Occipital lobe (tissue), 2 donors: Measurements from ENCODE around the gene PTOV1. TPM values are rescaled to one million over a fixed set of nuclear protein-coding genes. Genes with fewer than 3 reads are reported as not detected.

Experiments used
- DNase-seq: peaks from one replicate; lab custom pipeline; 2025; lab: John Stamatoyannopoulos, UW
- total RNA-seq: library from RNA; depleted of rRNA; stranded (reverse); fragments of >200 nt; gene quantifications from one replicate; pipeline ENCODE4 v1.2.3, GENCODE V29; 2014

Gene PTOV1
- total RNA-seq, 1 donor from 2014 or later: 99.2 TPM

DNA sequence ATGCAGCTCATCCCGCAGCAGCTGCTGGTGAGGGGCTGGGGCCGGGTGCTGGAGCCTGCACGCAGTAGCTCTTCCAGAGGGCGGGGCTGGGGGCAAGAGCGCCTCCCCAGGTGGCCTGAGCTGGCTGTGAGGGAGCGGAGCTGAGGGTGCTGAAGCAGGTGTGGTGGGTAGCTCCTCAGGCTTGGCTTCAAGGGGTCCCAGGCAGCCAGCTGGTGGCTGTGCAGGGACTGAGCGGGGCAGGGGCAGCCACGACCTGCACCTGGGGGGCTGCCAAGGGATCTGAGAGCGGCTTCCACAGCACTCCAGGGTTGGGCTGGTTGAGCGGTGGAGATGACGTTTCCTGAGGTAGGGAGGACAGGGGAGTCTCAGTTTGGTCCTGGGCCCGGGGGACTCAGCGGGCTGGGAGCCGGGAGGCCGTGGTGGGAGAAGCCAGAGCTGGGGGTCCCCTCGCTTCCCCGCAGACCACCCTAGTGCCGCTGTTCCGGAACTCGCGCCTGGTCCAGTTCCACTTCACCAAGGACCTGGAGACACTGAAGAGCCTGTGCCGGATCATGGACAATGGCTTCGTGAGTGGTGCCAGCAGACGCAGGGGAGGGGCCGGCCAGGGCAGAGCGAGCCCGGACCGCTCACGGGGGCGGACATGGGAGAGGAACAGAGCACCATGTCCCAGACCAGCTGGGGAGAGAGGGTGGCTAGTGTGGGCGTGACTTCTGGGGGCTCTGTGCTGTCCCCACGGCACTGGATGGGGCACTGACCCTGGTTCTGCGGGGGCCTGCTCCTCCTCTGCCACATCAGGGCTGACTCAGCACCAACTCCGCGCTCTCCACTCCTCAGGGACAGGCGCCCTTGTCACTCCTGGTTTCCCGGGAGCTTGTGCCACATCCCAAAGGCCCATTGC is 7.4 kb downstream of the PTOV1 start:
- peak; percentile 9 for DNase-seq

DNA sequence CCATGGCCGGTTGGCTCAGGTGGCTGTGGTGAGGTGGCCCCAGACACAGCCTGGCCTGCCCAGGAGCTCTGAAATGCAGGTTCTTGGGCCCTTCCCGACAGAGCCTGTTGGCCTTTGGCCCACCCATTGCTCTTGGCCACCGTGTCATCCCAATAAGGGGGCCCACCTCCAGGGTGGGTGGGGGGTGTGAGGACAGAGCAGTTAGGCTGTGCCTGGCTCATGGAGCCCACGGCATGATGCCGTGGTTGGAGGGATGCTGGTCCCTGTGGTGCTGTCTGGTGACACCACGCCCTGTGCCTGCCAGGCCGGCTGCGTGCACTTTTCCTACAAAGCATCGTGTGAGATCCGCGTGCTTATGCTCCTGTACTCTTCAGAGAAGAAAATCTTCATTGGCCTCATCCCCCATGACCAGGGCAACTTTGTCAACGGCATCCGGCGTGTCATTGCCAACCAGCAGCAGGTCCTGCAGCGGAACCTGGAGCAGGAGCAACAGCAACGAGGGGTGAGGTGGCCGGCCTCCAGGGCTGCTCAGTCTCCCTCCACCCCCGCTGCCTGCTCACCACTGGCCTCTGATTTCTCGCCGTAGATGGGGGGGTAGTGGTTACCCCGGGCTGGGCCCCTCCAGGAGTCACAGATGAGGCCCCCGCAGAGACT is 8.8 kb downstream of the PTOV1 start:
- DNase-seq: no peak

DNA sequence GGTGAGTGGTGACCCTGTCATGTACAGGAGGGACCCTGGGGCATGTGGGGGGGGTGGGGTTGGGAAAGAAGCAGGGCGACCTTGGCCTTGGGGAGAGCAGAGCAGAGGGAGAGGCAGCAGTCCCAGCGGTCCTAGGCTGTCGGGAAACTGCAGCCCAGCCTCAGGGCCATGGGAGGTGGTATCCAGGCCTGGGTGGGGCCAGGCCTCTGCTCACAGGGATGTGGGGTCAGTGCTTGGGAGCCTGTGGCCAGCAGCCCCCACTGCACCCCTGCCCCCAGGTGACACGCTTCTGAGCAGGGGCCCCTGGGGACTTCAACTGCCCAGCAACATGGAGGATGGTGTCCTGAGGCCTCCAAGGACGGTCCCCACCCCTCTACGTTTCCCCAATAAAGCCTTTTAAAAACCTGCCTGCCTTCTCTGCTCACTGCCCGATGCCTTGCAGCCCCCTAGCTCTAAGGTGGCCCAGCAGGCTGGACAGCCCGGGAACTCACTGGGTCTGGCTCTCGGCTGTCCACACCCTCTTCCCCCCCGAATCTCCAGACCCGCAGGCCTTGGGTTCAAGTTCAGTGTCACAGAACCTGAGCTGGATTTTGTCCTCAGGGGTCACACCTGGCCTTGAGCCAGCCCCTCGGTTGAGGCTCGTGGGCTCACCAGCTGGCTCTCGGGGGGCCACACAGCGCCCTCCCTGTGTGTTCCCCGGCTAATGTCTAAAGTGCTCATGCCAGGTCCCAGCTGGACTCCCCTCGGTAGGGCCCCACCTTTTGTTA is 9.6 kb downstream of the PTOV1 start:
- no peak for DNase-seq

GRCh38 chr19:49861107-49861506 is 10.1 kb downstream of the PTOV1 start:
- no peak for DNase-seq

- no peak for DNase-seq
Measured at GRCh38 chr19:49861541-49862378, 10.8 kb downstream of the PTOV1 start.

DNA sequence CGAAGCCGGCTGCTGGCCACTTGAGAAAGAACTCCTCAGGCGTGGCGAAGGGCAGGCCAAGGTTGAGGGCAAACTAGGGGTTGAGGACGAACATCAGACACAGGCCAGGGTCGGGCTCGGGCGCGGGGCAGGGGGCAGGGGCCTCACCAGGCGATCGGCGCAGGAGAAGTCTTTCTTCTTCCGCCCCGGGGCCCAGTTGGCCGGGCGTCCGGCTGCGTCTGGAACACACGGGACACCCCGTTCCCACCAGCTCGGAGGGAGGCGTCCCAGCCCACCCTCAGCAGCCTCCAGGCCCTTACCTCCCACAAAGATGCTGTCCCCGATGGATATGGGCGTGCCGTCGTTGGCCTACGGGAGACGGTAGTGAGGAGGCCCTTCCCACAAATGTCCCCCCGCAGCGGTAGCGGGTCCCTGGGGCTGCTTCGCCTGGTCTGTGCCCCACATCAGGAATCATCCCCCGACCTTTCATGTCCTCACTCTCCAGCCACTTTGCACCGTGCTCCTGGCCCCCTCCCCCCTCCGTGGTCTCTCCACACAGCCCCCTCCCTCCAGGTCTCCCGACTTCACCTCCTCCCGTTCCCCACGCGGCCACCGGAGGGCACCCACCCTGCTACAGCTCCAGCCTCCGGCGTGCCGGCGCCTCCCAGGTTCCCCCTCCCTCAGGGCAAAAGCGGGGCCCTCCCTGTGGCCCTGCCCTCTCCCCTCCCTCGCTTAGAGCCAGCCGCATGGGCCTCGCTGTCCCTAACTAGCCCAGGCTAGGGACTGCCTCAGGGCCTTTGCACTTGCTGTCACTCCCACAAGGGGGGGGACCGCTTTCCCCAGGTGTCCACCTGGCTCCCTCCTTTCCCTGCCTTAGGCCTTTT is 11.7 kb downstream of the PTOV1 start:
- no peak for DNase-seq

DNA sequence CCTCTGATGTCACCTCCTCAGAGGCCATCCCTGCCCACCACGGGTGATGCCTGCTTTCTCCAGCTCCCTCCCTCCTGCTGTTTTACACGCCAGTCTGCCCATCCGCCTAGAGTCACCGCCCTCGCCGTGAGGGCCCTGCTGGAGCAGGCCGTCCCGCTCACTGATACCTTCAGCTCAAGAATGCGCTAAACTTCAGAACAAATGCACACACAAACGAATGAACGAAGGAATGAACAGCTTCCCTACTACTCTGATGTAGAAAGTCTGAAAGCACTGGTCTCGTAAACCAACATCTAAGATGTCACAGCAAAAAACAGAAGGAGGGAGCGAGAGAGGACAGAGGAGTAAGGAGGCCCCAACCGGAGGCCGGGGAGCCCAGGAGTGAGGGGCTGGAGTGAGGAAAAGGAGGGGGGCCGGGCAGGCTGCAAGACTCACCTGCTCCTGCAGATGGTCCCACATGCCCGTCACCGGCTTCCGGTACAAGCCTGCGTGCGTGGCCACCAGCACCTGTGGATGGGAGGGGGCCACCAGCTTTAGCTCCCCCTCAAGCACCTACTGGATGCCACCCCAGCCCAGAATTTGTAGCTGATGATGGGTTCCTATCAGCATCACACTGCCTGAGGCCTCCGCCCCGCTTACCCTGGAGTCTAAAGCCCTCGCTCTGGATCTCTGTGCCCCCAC is 12.4 kb downstream of the PTOV1 start:
- no peak for DNase-seq

DNA sequence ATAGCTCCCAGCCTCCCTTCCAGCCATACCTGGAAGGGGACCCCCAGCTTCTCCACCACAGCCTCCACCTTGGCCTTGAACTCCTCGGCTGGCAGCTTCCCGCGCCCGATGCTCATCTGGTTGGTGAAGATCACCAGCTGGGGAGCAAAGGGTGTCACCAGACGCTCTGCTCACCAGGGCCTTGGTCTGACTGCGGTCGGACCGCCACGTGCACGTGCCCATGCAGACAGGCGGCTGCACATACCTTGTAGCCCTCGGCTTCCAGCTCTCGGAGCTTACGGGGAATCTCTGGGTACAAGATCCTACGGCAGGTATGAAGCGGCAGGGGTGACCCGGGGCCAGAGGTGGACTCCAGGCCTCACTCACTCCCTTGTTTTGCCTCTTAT is 13.0 kb downstream of the PTOV1 start:
- DNase-seq: no peak

GRCh38 chr19:49864890-49865289 is 13.9 kb downstream of the PTOV1 start:
- no peak for DNase-seq

DNA sequence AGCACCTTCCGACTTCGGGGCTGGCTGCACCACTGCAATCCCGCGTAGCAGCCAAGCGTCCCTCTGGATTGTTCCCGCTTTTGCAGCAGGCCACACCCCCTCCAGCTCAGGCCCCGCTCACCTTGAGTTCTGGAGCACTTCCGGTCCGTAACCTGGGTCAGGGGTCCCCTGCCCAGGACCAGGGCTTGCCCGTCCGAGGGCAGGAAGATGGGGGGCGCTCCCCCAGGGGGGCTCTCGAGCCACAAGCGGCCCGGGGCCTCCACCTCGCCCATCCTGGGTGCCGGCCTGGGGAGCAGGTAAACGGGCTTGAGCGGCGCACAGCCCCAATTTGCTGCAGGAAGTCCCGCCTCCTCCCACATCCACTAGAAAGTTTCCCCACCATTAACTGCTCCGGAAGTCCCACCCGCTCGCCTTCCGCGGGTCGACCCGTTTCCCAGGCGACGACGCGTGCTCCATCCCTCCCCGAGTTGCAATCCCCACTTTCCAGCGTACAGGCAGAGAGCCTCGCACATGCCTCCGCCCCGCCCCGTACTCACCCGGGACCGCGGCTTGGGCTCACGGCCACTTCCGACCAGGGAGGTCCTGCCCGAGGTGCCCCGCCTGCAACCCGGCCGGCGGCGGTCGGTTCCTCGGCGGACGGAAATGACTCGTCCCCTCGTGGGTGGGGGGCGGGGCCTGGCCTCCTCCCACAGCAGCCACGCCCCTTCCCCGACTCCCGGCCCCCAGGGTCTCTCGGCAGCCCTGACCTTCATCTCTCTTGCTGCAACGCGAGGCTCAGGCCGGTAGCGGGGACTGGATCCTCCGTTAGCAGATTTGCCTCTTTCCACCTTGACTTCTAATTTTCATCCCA is 16.2 kb downstream of the PTOV1 start, which contains the start of gene PNKP:
TSS of gene PNKP (minus strand) at position 644 of the 850 bp plus-strand sequence. CDS start at position 272, 372 bp downstream.
- peak; percentile 87 for DNase-seq

GRCh38 chr19:49869009-49869483 is 18.1 kb downstream of the PTOV1 start:
- DNase-seq: no peak

DNA sequence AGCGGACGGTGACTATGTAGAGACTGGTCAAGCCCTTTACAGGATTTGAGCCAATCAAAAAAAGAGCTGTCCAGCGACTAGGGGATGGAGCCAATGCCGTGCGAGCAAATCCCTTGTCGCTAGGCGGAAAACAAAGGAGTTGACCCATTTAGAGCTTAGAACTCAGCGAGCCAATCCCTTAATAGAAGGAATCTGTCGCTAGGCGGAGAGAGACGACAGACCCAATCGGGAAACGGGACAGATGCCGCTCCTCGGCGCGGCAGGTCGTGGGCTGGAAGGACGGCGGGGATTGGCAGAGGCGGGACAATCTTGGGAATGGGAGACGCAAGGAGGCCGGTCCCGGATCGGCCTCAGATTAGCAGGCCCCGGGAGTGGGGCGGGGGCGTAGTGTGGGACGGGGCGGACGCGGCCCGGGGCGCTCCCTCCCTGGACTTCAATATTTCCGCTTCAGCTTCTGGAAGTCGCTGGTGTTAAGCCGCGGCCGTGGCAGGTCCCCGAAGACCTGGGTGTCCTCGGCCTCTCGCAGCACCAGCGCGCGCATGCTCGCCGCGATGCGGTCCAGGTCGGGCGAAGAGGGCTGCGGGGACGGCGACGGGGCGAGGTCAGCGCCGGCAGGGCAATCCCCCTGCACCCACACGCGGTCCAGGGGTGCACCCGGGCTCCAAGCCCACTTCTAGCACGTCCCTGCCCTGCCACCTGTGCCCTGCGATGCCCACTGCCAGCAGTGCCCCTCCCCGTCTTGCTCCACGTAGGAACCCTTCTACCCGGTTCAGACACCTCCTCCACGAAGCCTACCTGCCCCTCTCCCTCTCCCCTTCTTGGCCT is 18.7 kb downstream of the PTOV1 start:
- DNase-seq: peak; percentile 98

- no peak for DNase-seq
Measured at GRCh38 chr19:49870309-49870901, 19.4 kb downstream of the PTOV1 start.

- DNase-seq: no peak
Measured at GRCh38 chr19:49871349-49871985, 20.5 kb downstream of the PTOV1 start.

DNA sequence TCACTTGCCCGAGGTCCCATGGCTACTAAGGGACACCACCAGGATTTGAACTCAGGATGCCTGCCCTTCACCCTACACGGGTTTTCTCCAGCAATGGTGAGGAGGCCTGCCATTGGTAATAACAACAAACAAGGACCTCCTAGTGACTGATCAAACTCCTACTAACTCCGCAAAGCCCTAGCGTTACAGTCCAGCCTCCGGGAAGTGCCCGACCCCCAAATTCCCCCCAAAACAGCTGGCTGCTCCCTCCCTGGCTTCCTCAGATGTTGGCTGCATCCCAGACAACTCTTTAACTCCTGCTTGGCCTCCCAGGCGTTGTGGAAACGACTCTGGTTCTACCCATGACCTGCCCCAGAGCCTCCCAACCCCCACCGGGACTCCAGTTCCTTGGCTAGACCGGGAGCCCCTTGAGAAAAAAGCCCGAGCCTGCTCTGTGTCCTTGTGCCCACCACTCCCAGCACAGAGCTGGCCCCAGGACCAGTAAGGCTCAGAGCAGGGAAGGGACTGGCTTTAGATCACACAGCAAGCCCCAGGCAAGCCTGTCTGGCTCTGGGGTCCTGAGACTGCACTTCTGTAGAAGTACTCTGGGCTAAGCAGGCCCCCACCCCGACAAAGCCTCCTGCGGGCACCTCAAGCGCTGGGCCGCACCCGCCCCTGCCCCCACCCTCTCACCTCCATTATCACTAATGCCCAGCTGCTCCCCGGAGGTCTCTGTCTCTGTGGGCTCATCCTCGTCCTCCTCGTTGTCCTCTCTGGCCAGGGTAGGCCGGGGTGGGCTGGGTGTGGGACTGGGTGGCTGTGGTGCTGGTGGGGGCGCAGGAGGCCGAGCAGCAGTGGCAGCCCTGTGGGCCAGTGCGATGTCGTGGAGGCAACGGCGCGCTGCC is 21.5 kb downstream of the PTOV1 start:
- DNase-seq: no peak

DNA sequence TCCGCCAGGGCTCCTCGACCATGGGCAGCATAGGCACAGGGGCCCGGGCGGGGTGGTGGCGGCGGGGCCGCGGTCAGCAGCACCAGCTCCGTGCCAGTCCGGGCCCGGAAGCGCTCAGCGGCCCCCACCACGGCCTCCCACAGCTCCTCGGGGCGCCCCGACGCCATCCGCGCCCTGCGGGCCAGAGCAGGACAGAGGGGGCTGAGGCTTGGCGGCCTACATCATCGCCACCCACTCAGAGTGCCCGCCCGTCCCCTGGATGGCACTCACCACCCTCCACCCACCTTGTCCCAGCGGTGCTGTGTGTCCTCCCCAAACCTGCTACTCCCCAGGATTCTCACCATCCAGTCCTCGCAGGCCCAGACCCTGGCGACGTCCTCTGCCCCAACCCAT is 22.2 kb downstream of the PTOV1 start:
- DNase-seq: no peak
